Measurements from ENCODE around the gene DFFB. TPM values are rescaled to one million over a fixed set of nuclear protein-coding genes. Genes with fewer than 3 reads are reported as not detected.

The DFFB gene
- total RNA-seq, 1 experiment from 2014 or later, result 11.9 TPM

DNA sequence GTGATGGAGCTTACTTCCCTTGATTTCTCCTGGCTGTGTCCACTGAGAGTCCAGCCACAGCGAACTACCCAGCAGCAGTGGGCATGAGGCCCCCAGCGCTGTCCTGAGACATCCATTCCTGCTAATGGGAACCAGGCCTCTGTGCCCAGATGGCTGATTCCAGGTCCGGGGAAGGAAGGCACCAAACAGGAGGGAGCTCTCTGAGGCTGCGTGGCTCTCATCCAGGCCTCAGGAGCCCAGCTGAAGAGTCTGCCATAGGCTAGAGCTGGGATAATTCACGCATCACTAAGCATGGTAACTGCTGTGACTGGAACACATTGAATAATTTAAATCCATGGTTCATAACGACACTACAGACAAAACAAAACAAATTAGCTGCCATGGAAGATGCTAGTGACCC is 36.3 kb upstream of the DFFB start:
- Histone ChIP-seq H3K4me3 (no peak overlapping the region), H3K4me1 (replicated peaks) (no peaks in the 10 kb centered on the region), H3K9me3 (replicated peaks) (no peaks in the 10 kb centered on the region), H3K27ac (no peak overlapping the region), H3K27me3 (replicated peaks) (no peaks in the 10 kb centered on the region), H3K36me3 (peaks cover 20% of the 10 kb centered on the region)
- no peak for DNase-seq (ENCODE audit: low read depth in 1 of 2, low spot score in 2 of 2)

DNA sequence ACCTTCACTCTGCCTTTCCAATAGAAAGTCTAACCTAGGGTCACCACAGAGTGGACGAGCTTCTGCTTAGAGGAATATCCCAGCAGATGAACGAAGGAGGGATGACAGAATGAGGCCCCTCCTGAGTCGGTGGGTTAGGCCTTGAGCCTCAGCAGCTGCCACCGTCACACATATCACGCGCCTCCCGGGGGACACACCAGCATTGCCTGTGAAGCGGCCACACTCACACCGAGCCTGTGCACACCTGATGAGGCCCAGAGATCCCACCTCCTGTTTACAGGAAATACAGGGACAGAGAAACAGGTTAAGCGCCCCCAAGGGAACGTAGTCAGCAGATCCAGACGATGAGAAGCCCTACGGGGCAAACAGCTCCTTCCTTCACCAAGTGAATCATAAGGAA is 35.8 kb upstream of the DFFB start:
- H3K27me3 ChIP-seq (replicated peaks), result no peaks in the 10 kb centered on the region
- H3K36me3 ChIP-seq, result peaks cover 21% of the 10 kb centered on the region
- no peaks in the 10 kb centered on the region for H3K9me3 ChIP-seq (replicated peaks)
- H3K4me3 ChIP-seq, result no peak overlapping the region
- no peak for DNase-seq (ENCODE audit: low read depth in 1 of 2, low spot score in 2 of 2)
- no peak overlapping the region for H3K27ac ChIP-seq
- no peaks in the 10 kb centered on the region for H3K4me1 ChIP-seq (replicated peaks)

GRCh38 chr1:3821908-3822307 is 35.4 kb upstream of the DFFB start:
- Histone ChIP-seq H3K27ac (no peak overlapping the region), H3K4me3 (no peak overlapping the region)

GRCh38 chr1:3822421-3822820 is 34.9 kb upstream of the DFFB start:
- Histone ChIP-seq H3K4me3 (no peak overlapping the region), H3K4me1 (replicated peaks) (no peaks in the 10 kb centered on the region), H3K27ac (no peak overlapping the region), H3K36me3 (peaks cover 21% of the 10 kb centered on the region), H3K27me3 (replicated peaks) (no peaks in the 10 kb centered on the region), H3K9me3 (replicated peaks) (no peaks in the 10 kb centered on the region)
- no peak for DNase-seq (ENCODE audit: low read depth in 1 of 2, low spot score in 2 of 2)

More at GRCh38 chr1:3821908-3822307, 35.4 kb upstream of the DFFB start:
- no peaks in the 10 kb centered on the region for H3K4me1 ChIP-seq (replicated peaks)
- H3K36me3 ChIP-seq, result peaks cover 21% of the 10 kb centered on the region
- no peaks in the 10 kb centered on the region for H3K27me3 ChIP-seq (replicated peaks)
- no peak for DNase-seq (ENCODE audit: low read depth in 1 of 2, low spot score in 2 of 2)
- no peaks in the 10 kb centered on the region for H3K9me3 ChIP-seq (replicated peaks)

DNA sequence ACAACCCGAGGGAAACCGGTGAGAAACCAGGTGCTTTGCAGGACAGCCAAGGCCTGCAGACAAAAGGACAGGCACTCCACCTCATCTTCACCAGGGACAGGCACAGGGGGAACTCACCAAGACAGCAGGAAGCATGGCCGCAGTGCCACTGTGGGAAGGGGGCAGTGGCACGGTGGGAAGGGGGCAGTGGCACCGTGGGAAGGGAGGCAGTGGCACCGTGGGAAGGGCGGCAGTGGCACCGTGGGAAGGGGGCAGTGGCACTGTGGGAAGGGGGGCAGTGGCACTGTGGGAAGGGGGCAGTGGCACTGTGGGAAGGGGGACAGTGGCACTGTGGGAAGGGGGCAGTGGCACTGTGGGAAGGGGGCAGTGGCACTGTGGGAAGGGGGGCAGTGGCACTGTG is 32.6 kb upstream of the DFFB start:
- Histone ChIP-seq H3K27ac (no peak overlapping the region), H3K4me1 (replicated peaks) (no peaks in the 10 kb centered on the region), H3K27me3 (replicated peaks) (no peaks in the 10 kb centered on the region), H3K9me3 (replicated peaks) (no peaks in the 10 kb centered on the region), H3K4me3 (no peak overlapping the region), H3K36me3 (peaks cover 37% of the 10 kb centered on the region)
- no peak for DNase-seq (ENCODE audit: low read depth in 1 of 2, low spot score in 2 of 2)

DNA sequence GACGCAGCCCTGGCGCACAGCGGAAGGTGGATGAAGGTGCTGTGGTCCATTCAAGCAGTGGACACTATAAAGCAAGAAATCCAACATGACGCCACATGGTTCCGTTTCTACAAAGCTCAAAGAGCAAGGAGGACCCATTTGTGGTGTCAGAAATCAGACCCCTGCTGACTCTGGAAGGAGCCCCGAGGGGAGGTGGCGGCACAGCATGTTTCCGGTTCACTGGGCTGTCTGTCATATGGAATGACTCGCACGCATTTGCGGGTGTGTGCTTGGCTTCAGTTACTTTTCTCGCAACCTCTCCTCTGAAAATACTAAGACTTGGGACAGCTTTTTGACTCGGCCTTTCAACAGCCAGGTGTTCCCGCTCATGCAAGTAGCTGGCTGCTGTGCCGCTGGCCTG is 31.9 kb upstream of the DFFB start:
- Histone ChIP-seq H3K4me1 (replicated peaks) (no peaks in the 10 kb centered on the region), H3K9me3 (replicated peaks) (no peaks in the 10 kb centered on the region), H3K36me3 (peaks cover 43% of the 10 kb centered on the region), H3K27ac (no peak overlapping the region), H3K4me3 (no peak overlapping the region), H3K27me3 (replicated peaks) (no peaks in the 10 kb centered on the region)
- DNase-seq (ENCODE audit: low read depth in 1 of 2, low spot score in 2 of 2), result no peak

GRCh38 chr1:3827813-3828307 is 29.4 kb upstream of the DFFB start:
- H3K9me3 ChIP-seq (replicated peaks), result no peaks in the 10 kb centered on the region
- no peak overlapping the region for H3K27ac ChIP-seq
- H3K4me1 ChIP-seq (replicated peaks), result no peaks in the 10 kb centered on the region
- no peaks in the 10 kb centered on the region for H3K27me3 ChIP-seq (replicated peaks)
- H3K4me3 ChIP-seq, result no peak overlapping the region
- DNase-seq (ENCODE audit: low read depth in 1 of 2, low spot score in 2 of 2), result no peak
- H3K36me3 ChIP-seq, result peaks cover 38% of the 10 kb centered on the region

DNA sequence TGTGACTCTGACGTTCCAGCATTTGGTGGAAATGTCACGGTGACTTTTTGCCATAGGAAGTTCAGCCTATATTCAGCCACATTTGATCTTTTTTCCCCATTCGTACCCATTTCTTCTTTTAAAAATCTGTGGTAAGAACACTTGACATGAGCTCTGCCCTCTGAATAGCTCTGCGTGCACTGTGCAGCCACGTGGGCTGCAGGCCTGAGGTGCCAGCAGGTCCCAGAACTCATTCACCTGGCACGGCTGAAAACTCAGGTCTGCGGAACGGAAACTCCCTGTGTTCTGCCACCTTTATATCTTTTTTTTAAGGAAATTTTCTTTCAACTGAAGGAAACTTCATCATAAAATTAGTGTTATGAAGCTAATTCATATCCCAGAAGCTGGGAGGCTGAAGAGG is 28.9 kb upstream of the DFFB start:
- no peak overlapping the region for H3K4me3 ChIP-seq
- peaks cover 36% of the 10 kb centered on the region for H3K36me3 ChIP-seq

DNA sequence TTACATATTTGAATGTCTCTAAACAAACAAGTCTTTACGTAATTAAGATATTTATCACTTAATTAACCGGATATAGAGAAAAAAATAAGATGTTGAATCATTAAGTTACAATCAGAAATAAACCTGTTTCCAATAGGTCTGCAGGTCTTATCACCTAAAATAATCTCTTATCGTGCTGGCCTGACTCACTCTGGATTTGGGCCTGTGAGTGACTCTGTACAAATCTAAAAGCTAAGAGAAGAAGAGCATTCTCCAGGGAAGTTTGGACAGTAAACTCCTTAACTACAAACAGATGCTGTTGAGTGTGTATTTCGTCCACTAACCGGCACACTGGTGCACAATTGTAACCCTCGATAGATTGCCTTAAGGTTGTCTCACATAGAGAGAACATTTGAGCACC is 25.6 kb upstream of the DFFB start:
- Histone ChIP-seq H3K4me3 (no peak overlapping the region), H3K9me3 (replicated peaks) (no peaks in the 10 kb centered on the region), H3K27me3 (replicated peaks) (no peaks in the 10 kb centered on the region), H3K27ac (no peak overlapping the region), H3K36me3 (peaks cover 34% of the 10 kb centered on the region), H3K4me1 (replicated peaks) (no peaks in the 10 kb centered on the region)
- DNase-seq (ENCODE audit: low read depth in 1 of 2, low spot score in 2 of 2), result no peak

More for the DNA sequence above, 28.9 kb upstream of the DFFB start:
- Histone ChIP-seq H3K27me3 (replicated peaks) (no peaks in the 10 kb centered on the region), H3K27ac (no peak overlapping the region), H3K4me1 (replicated peaks) (no peaks in the 10 kb centered on the region), H3K9me3 (replicated peaks) (no peaks in the 10 kb centered on the region)
- no peak for DNase-seq (ENCODE audit: low read depth in 1 of 2, low spot score in 2 of 2)

GRCh38 chr1:3834701-3835100 is 22.6 kb upstream of the DFFB start:
- Histone ChIP-seq H3K4me3 (no peak overlapping the region), H3K9me3 (replicated peaks) (0 out of 2 replicates have a peak, but pooled peaks cover 3% of the 10 kb centered on the region), H3K36me3 (peaks cover 44% of the 10 kb centered on the region), H3K4me1 (replicated peaks) (no peaks in the 10 kb centered on the region), H3K27me3 (replicated peaks) (no peaks in the 10 kb centered on the region), H3K27ac (no peak overlapping the region)
- DNase-seq (ENCODE audit: low read depth in 1 of 2, low spot score in 2 of 2), result no peak

DNA sequence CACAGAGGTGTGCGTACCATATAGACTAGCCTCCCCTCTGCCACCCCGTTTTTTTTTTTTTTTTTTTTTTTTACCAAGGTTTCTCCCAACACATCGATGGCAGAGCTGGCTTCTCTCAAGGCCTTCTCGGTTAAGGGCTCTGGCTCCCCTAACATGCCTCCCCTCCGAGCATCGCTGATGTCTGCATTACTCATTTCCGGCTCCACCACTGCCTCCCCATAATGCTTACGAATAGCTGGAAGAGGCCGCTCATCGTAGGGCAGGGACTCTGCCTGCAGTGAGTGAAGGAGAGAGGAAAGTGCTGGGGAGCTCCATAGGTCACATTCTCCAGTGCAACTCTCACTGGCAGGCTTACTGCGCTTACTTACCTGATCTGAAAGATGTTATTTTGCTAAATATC is 20.9 kb upstream of the DFFB start:
- Histone ChIP-seq H3K9me3 (replicated peaks) (0 out of 2 replicates have a peak, but pooled peaks cover 3% of the 10 kb centered on the region), H3K4me1 (replicated peaks) (no peaks in the 10 kb centered on the region), H3K27ac (no peak overlapping the region), H3K4me3 (no peak overlapping the region), H3K36me3 (peaks cover 43% of the 10 kb centered on the region), H3K27me3 (replicated peaks) (no peaks in the 10 kb centered on the region)
- DNase-seq (ENCODE audit: low read depth in 1 of 2, low spot score in 2 of 2), result no peak

GRCh38 chr1:3837200-3837599 is 20.1 kb upstream of the DFFB start:
- no peak overlapping the region for H3K27ac ChIP-seq
- DNase-seq (ENCODE audit: low read depth in 1 of 2, low spot score in 2 of 2), result no peak
- H3K36me3 ChIP-seq, result peaks cover 40% of the 10 kb centered on the region
- H3K4me1 ChIP-seq (replicated peaks), result no peaks in the 10 kb centered on the region
- H3K9me3 ChIP-seq (replicated peaks), result 0 out of 2 replicates have a peak, but pooled peaks cover 3% of the 10 kb centered on the region
- H3K4me3 ChIP-seq, result no peak overlapping the region
- H3K27me3 ChIP-seq (replicated peaks), result no peaks in the 10 kb centered on the region

DNA sequence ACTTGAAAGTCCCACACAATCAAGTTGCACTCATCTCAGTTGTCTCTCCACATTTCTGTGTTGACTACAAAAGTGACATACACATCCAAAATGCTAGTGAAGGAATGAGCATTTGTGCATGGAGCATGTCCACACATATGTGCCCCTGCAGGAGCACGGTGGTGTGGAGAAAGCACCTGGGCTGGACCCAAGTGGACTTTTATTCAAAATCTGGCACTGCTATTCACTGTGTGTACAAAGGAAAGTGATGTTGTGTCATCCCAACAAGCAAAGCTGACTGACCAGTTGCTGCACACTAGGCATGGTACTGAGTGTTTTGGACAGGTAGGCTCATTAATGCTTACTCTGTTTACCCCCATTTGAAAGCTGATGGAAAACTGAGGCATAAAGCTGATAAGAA is 19.6 kb upstream of the DFFB start:
- Histone ChIP-seq H3K36me3 (peaks cover 40% of the 10 kb centered on the region), H3K9me3 (replicated peaks) (0 out of 2 replicates have a peak, but pooled peaks cover 3% of the 10 kb centered on the region), H3K27ac (no peak overlapping the region), H3K4me3 (no peak overlapping the region), H3K4me1 (replicated peaks) (no peaks in the 10 kb centered on the region), H3K27me3 (replicated peaks) (no peaks in the 10 kb centered on the region)
- no peak for DNase-seq (ENCODE audit: low read depth in 1 of 2, low spot score in 2 of 2)

DNA sequence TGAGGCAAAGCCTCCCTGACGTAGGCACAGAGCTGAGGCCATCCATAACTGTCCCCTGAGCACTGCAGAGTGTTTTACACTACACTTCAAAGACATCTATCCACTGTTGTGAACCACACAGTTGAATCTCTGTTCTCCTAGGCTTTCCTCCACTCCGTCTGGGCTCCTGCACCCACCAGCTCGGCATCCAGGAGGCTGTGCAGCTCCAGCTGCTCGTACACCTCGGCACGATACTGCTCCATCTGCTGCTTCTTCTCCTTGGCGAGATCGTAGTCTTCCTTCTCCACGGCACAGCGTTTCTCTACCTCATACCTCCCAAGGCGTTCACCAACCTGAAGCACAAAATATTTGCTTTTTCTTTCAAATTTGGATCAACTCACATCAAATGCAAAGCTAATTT is 18.5 kb upstream of the DFFB start:
- Histone ChIP-seq H3K36me3 (peaks cover 38% of the 10 kb centered on the region), H3K27ac (no peak overlapping the region), H3K9me3 (replicated peaks) (0 out of 2 replicates have a peak, but pooled peaks cover 3% of the 10 kb centered on the region), H3K27me3 (replicated peaks) (no peaks in the 10 kb centered on the region), H3K4me3 (no peak overlapping the region), H3K4me1 (replicated peaks) (no peaks in the 10 kb centered on the region)
- DNase-seq (ENCODE audit: low read depth in 1 of 2, low spot score in 2 of 2), result no peak

GRCh38 chr1:3841491-3841890 is 15.8 kb upstream of the DFFB start:
- Histone ChIP-seq H3K27me3 (replicated peaks) (no peaks in the 10 kb centered on the region), H3K9me3 (replicated peaks) (0 out of 2 replicates have a peak, but pooled peaks cover 3% of the 10 kb centered on the region), H3K27ac (no peak overlapping the region), H3K4me1 (replicated peaks) (no peaks in the 10 kb centered on the region), H3K36me3 (peaks cover 44% of the 10 kb centered on the region), H3K4me3 (no peak overlapping the region)
- DNase-seq (ENCODE audit: low read depth in 1 of 2, low spot score in 2 of 2), result no peak
